ENCODE data around the gene SLC25A38. TPM values are rescaled to one million over a fixed set of nuclear protein-coding genes. Genes with fewer than 3 reads are reported as not detected.

Gene SLC25A38
- polyA plus RNA-seq, 1 donor (not counting 4 experiments of a cell fraction or from before 2014, with no cell fraction given) = 40.2 TPM

DNA sequence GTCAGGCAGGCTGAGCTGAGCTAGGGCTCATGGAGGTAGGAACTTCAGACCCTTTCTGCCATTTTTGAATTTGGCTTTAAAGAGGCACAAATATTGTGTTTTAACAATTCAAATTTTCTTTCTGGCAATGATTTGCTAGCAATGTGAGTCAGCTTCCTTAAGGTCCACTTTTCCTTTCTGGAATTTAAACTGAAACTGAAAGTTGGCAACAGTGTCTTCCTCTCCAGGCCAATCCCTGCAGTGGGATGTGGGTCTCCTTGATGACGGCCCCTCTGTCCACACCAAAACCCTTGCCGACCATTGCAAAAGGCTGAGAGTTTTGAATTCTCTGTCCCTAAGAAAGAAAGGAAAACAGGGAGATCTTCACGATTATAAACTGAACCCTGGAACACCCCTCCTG, 50.5 kb downstream of the SLC25A38 start:
- TF ChIP-seq EZH2 (IDR thresholded peaks at IDR 0.05; ENCODE audit: low read length) = no peak
- TF ChIP-seq, protein P1, sequence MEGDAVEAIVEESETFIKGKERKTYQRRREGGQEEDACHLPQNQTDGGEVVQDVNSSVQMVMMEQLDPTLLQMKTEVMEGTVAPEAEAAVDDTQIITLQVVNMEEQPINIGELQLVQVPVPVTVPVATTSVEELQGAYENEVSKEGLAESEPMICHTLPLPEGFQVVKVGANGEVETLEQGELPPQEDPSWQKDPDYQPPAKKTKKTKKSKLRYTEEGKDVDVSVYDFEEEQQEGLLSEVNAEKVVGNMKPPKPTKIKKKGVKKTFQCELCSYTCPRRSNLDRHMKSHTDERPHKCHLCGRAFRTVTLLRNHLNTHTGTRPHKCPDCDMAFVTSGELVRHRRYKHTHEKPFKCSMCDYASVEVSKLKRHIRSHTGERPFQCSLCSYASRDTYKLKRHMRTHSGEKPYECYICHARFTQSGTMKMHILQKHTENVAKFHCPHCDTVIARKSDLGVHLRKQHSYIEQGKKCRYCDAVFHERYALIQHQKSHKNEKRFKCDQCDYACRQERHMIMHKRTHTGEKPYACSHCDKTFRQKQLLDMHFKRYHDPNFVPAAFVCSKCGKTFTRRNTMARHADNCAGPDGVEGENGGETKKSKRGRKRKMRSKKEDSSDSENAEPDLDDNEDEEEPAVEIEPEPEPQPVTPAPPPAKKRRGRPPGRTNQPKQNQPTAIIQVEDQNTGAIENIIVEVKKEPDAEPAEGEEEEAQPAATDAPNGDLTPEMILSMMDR (optimal IDR thresholded peaks at IDR 0.05 in 1 of 3, IDR thresholded peaks at IDR 0.05 in 1 of 3, conservative IDR thresholded peaks at IDR 0.05 in 1 of 3; ENCODE audit: extremely low read depth in 1 of 3, insufficient read depth in 2 of 3, low read length in 3 of 3) = no peak
- Histone ChIP-seq H4K20me1 (ENCODE audit: control insufficient read depth, extremely low read depth, insufficient read depth, low read length) (no peaks in the 10 kb centered on the region), H3K9me1 (ENCODE audit: control insufficient read depth, extremely low read depth, insufficient read depth, low read length) (no peaks in the 10 kb centered on the region), H3K27me3 (ENCODE audit: control insufficient read depth, extremely low read depth, insufficient read depth, low read length) (no peaks in the 10 kb centered on the region), H3K9ac (ENCODE audit: control insufficient read depth, extremely low read depth, insufficient read depth, low read length) (no peak overlapping the region), H3K36me3 (ENCODE audit: control insufficient read depth in 2 of 2, extremely low read depth in 1 of 2, insufficient read depth in 2 of 2, low read length in 2 of 2) (no peaks in the 10 kb centered on the region), H3K9me3 (ENCODE audit: control insufficient read depth, low read depth, low read length) (no peaks in the 10 kb centered on the region), H3K27ac (ENCODE audit: control insufficient read depth, insufficient read depth, low read length) (no peak overlapping the region), H3K4me3 (ENCODE audit: control insufficient read depth in 2 of 3, extremely low read depth in 1 of 3, insufficient read depth in 2 of 3, low read depth in 1 of 3, low read length in 3 of 3) (no peak overlapping the region), H3K4me2 (ENCODE audit: control insufficient read depth, extremely low read depth, insufficient read depth, low read depth, low read length) (peak overlapping the region; percentile 28), H3K79me2 (ENCODE audit: control insufficient read depth, insufficient read depth, low read length) (no peaks in the 10 kb centered on the region), H3K4me1 (ENCODE audit: control insufficient read depth, extremely low read depth, insufficient read depth, low read length) (peaks cover 22% of the 10 kb centered on the region), H2AFZ (ENCODE audit: control insufficient read depth, low read length) (peak overlapping the region; percentile 62)
- DNase-seq (ENCODE audit: low read depth, low spot score) (no peak), FAIRE-seq (no peak)
- dilution Hi-C loops (cut with MboI; ENCODE audit: extremely low pct_ligation_motif_present, low sequenced_read_pairs) = no loop called here

DNA sequence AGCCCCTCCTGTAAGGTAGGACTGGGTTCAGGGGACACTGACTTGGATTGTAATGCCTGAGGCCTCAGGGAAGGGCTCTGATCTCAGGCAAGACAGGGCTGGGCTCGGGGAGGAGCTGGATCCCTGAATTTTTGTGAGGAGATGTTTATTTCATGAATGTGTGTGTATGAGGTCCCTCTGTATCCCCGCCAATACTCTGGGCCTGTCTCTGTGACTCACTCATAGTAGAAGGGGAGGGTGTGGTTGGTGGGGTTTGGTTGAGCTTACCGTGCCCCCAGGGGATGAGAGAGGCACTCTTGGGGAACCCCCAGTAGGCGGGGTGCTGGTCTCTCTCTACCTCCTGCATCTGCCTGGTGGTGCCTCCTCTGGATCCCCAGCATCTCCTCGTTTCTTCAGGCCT, 51.4 kb downstream of the SLC25A38 start:
- FAIRE-seq = no peak
- peak overlapping the region; percentile 50 for H3K27ac ChIP-seq (ENCODE audit: control insufficient read depth, insufficient read depth, low read length)
- H3K79me2 ChIP-seq (ENCODE audit: control insufficient read depth, insufficient read depth, low read length) = no peaks in the 10 kb centered on the region
- peak overlapping the region; percentile 48 for H3K4me2 ChIP-seq (ENCODE audit: control insufficient read depth, extremely low read depth, insufficient read depth, low read depth, low read length)
- TF ChIP-seq, protein P1 (optimal IDR thresholded peaks at IDR 0.05 in 1 of 3, IDR thresholded peaks at IDR 0.05 in 1 of 3, conservative IDR thresholded peaks at IDR 0.05 in 1 of 3; ENCODE audit: extremely low read depth in 1 of 3, insufficient read depth in 2 of 3, low read length in 3 of 3) = no peak
- TF ChIP-seq EZH2 (IDR thresholded peaks at IDR 0.05; ENCODE audit: low read length) = no peak
- H3K9me1 ChIP-seq (ENCODE audit: control insufficient read depth, extremely low read depth, insufficient read depth, low read length) = no peaks in the 10 kb centered on the region
- H3K4me1 ChIP-seq (ENCODE audit: control insufficient read depth, extremely low read depth, insufficient read depth, low read length) = peaks cover 22% of the 10 kb centered on the region
- DNase-seq (ENCODE audit: low read depth, low spot score) = no peak
- H3K9me3 ChIP-seq (ENCODE audit: control insufficient read depth, low read depth, low read length) = no peaks in the 10 kb centered on the region
- no peaks in the 10 kb centered on the region for H4K20me1 ChIP-seq (ENCODE audit: control insufficient read depth, extremely low read depth, insufficient read depth, low read length)
- H2AFZ ChIP-seq (ENCODE audit: control insufficient read depth, low read length) = peak overlapping the region; percentile 45
- dilution Hi-C loops (cut with MboI; ENCODE audit: extremely low pct_ligation_motif_present, low sequenced_read_pairs) = no loop called here
- H3K4me3 ChIP-seq (ENCODE audit: control insufficient read depth in 2 of 3, extremely low read depth in 1 of 3, insufficient read depth in 2 of 3, low read depth in 1 of 3, low read length in 3 of 3) = no peak overlapping the region
- H3K9ac ChIP-seq (ENCODE audit: control insufficient read depth, extremely low read depth, insufficient read depth, low read length) = peak overlapping the region; percentile 14
- no peaks in the 10 kb centered on the region for H3K27me3 ChIP-seq (ENCODE audit: control insufficient read depth, extremely low read depth, insufficient read depth, low read length)
- H3K36me3 ChIP-seq (ENCODE audit: control insufficient read depth in 2 of 2, extremely low read depth in 1 of 2, insufficient read depth in 2 of 2, low read length in 2 of 2) = no peaks in the 10 kb centered on the region
